Left colon (tissue), 2 donors: ENCODE measurements around the gene ONECUT3. TPM values are rescaled to one million over a fixed set of nuclear protein-coding genes. Genes with fewer than 3 reads are reported as not detected.

ENCODE experiments used
- microRNA-seq, 2 donors: library from miRNA; unstranded; fragments of <30 nt; microRNA quantifications; one replicate each; pipeline versions ENCODE4 v1.1.0 to v1.2.0, GENCODE V29; 2020
- total RNA-seq, 2 donors: library from RNA; stranded (reverse); fragmentation: NEBNext Ultra II Directional; extraction: Animal tissue kit (Norgen Biotek cat#: 25700); gene quantifications; one replicate each; pipeline ENCODE4 v1.2.1, GENCODE V29; 2021
- donor health status: DM: no; HTN: no; CAD: no.
- donor health status: DM: yes; HTN: yes; CAD: no.

Gene ONECUT3
- total RNA-seq, 2 donors from 2014 or later, result not detected

Small RNAs within 50 kb of the gene (microRNA-seq; reads per million reads assigned to microRNA genes)
- gene MIR1909, result 0 to 8.2 reads per million in 2 donors

Other genes starting within 250 kb of the ONECUT3 start
- gene ADAMTSL5, start 240.5 kb upstream of the ONECUT3 start, total RNA-seq, result 1 to 10 TPM; 2.0 to 5.4 TPM
- gene PLK5, start 229.4 kb upstream of the ONECUT3 start, total RNA-seq, result not detected
- gene MEX3D, start 185.2 kb upstream of the ONECUT3 start, total RNA-seq, result 10 to 100 TPM; 22.3 to 24.8 TPM
- gene MBD3, start 160.6 kb upstream of the ONECUT3 start, total RNA-seq, result 10 to 100 TPM; 47.7 to 57.5 TPM
- 100 to 1,000 TPM; 337 to 359 TPM for gene UQCR11, start 148.0 kb upstream of the ONECUT3 start, total RNA-seq
- gene TCF3, start 100.9 kb upstream of the ONECUT3 start, total RNA-seq, result 10 to 100 TPM; 64.1 to 64.7 TPM
- gene ATP8B3, start 58.8 kb downstream of the ONECUT3 start, total RNA-seq, result under 1 TPM; 0.52 to 0.84 TPM
- gene REXO1, start 95.0 kb downstream of the ONECUT3 start, total RNA-seq, result 10 to 100 TPM; 41.9 to 43.0 TPM
- gene KLF16, start 110.1 kb downstream of the ONECUT3 start, total RNA-seq, result 10 to 100 TPM; 30.6 to 35.9 TPM
- gene ABHD17A, start 132.0 kb downstream of the ONECUT3 start, total RNA-seq, result 10 to 100 TPM; 61.5 to 63.5 TPM
- gene ADAT3, start 151.9 kb downstream of the ONECUT3 start, total RNA-seq, result 10 to 100 TPM; 19.1 to 29.1 TPM
- 10 to 100 TPM; 56.3 to 76.5 TPM for gene SCAMP4, start 151.9 kb downstream of the ONECUT3 start, total RNA-seq
- 10 to 100 TPM; 51.4 to 74.1 TPM for gene CSNK1G2, start 187.7 kb downstream of the ONECUT3 start, total RNA-seq